Kidney (tissue), 14 donors: ENCODE data around the gene PRRC2B. TPM values are rescaled to one million over a fixed set of nuclear protein-coding genes. Genes with fewer than 3 reads are reported as not detected.
"Not testable (repeated sequence)": the region's sequence is repeated elsewhere in the genome, so short reads cannot be mapped to it uniquely, and the experiment has no call there.

Source experiments
- DNase-seq, 5 donors: peaks; one replicate each; pipeline ENCODE4 v3.0.0-alpha.2; 2013 to 2020
- FAIRE-seq: peaks from 2 replicates; lab custom pipeline; 2012; peaks lifted over from hg19 to GRCh38; lab: Jason Lieb, UNC
- H3K27ac ChIP-seq, 2 donors: one replicate each; pipeline ENCODE4 v1.7.0; 2013; ENCODE audit warnings: low read depth in 2 of 2, low read length in 2 of 2, inconsistent platforms in 1 of 2
- H3K27me3 ChIP-seq: one replicate; pipeline ENCODE4 v1.7.1; 2013; ENCODE audit warnings: low read length, inconsistent platforms; ENCODE audit not compliant: control insufficient read depth, insufficient read depth
- H3K36me3 ChIP-seq, 3 donors: one replicate each; pipeline versions ENCODE4 v1.7.0 to v1.7.1; 2013; ENCODE audit warnings: low read length in 3 of 3, control low read depth in 1 of 3, inconsistent platforms in 1 of 3; ENCODE audit not compliant: insufficient read depth in 3 of 3, control insufficient read depth in 2 of 3
- H3K4me1 ChIP-seq, 3 donors: one replicate each; pipeline versions ENCODE4 v1.7.0 to v1.7.1; 2013; ENCODE audit warnings: low read length in 3 of 3, inconsistent platforms in 1 of 3, low read depth in 1 of 3; ENCODE audit not compliant: control insufficient read depth in 2 of 3, insufficient read depth in 2 of 3
- H3K4me3 ChIP-seq, 3 donors: one replicate each; pipeline versions ENCODE4 v1.7.0 to v1.8.1; 2013; ENCODE audit warnings: low read length in 3 of 3, control low read depth in 1 of 3, inconsistent platforms in 1 of 3
- H3K9ac ChIP-seq, 3 donors: one replicate each; pipeline versions ENCODE4 v1.7.0 to v1.7.1; 2013; ENCODE audit warnings: low read length in 3 of 3, control low read depth in 1 of 3, inconsistent platforms in 1 of 3
- H3K9me3 ChIP-seq, 3 donors: one replicate each; pipeline versions ENCODE4 v1.7.0 to v1.7.1; 2013; ENCODE audit warnings: low read length in 3 of 3, control low read depth in 1 of 3, inconsistent platforms in 1 of 3; ENCODE audit not compliant: control insufficient read depth in 2 of 3, insufficient read depth in 1 of 3
- CTCF ChIP-seq: IDR thresholded peaks from 3 replicates; pipeline ENCODE4 v1.5.1; 2012; ENCODE audit warnings: mild to moderate bottlenecking, moderate library complexity, borderline replicate concordance; ENCODE audit not compliant: insufficient read depth; ENCODE audit errors: extremely low read depth
- intact Hi-C: fragments of 100-400 bp; cut with DNase I; formaldehyde crosslinking; loops from one replicate; pipeline ENCODE4 v1.11.1; 2022
- polyA plus RNA-seq: library from polyadenylated mRNA; stranded (reverse); fragments of 350-450 nt; fragmentation: Illumina TruSeq; extraction: RNeasy Lipid Tissue Mini Kit (QIAGEN cat#74804); gene quantifications from one replicate; pipeline ENCODE4 v1.2.3, GENCODE V29; 2014; ENCODE audit warnings: low read depth, low replicate concordance; ENCODE audit not compliant: insufficient read depth
- total RNA-seq: library from RNA; stranded (reverse); fragmentation: NEBNext Ultra II Directional; extraction: Animal tissue kit (Norgen Biotek cat#: 25700); gene quantifications from one replicate; pipeline ENCODE4 v1.2.1, GENCODE V29; 2021
- donor health status: control.
- donor health status: control.
- donor health status: control.
- donor health status: control.
- donor health status: control.
- donor health status: DM: yes; HTN: yes; CAD: no.
- donor health status: Normal renal cell carcinoma (clear cell type).

Gene PRRC2B
- total and polyA plus RNA-seq, 2 donors from 2014 or later = 37.4 to 227 TPM

- Histone ChIP-seq H3K9ac (no peak overlapping the region), H3K4me1 (no peaks in the 10 kb centered on the region), H3K9me3 (no peaks in the 10 kb centered on the region), H3K27me3 (no peaks in the 10 kb centered on the region), H3K4me3 (no peak overlapping the region), H3K27ac (no peak overlapping the region), H3K36me3 (peaks cover 5 to 38% (median 32%) of the 10 kb centered on the region in 3 donors)
- FAIRE-seq (no peak), DNase-seq (no peak)
- no peak for TF ChIP-seq CTCF
- intact Hi-C loops = no loop called here
Observed at GRCh38 chr9:131511880-131512279, 118.0 kb downstream of the PRRC2B start.

GRCh38 chr9:131513177-131513576 lies 119.3 kb downstream of the PRRC2B start:
- peaks cover 5 to 38% (median 37%) of the 10 kb centered on the region in 3 donors for H3K36me3 ChIP-seq
- H3K9ac ChIP-seq = no peak overlapping the region

GRCh38 chr9:131515559-131516031 lies 121.7 kb downstream of the PRRC2B start:
- H3K4me1 ChIP-seq, H3K9ac ChIP-seq, H3K9me3 ChIP-seq, H3K4me3 ChIP-seq, H3K27me3 ChIP-seq, DNase-seq, FAIRE-seq, intact Hi-C loops, H3K27ac ChIP-seq: not testable (repeated sequence)
- peaks cover 7 to 59% (median 46%) of the 10 kb centered on the region in 3 donors for H3K36me3 ChIP-seq

More at GRCh38 chr9:131513177-131513576, 119.3 kb downstream of the PRRC2B start:
- Histone ChIP-seq H3K27ac (no peak overlapping the region), H3K4me3 (no peak overlapping the region), H3K9me3 (no peaks in the 10 kb centered on the region), H3K27me3 (no peaks in the 10 kb centered on the region), H3K4me1 (no peaks in the 10 kb centered on the region)
- TF ChIP-seq CTCF = no peak
- FAIRE-seq (no peak), DNase-seq (no peak)
- intact Hi-C loops = no loop called here

- Histone ChIP-seq H3K27me3 (no peaks in the 10 kb centered on the region), H3K9ac (no peak overlapping the region), H3K9me3 (no peaks in the 10 kb centered on the region), H3K4me1 (no peaks in the 10 kb centered on the region), H3K36me3 (peaks cover 7 to 55% (median 43%) of the 10 kb centered on the region in 3 donors), H3K27ac (no peak overlapping the region), H3K4me3 (no peak overlapping the region)
- DNase-seq = no peak
- intact Hi-C loops = no loop called here
- FAIRE-seq = no peak
- TF ChIP-seq CTCF = no peak
Observed at GRCh38 chr9:131516100-131516499, 122.2 kb downstream of the PRRC2B start.
